Activated naive CD4-positive, alpha-beta T cell treated with anti-CD3 and anti-CD28 coated beads for 36 hours (primary cell): ENCODE results near the gene ZSWIM4. TPM values are rescaled to one million over a fixed set of nuclear protein-coding genes. Genes with fewer than 3 reads are reported as not detected.

Experiments used
- CTCF ChIA-PET: fragments of 350-600 bp; sonication (Branson Sonifier 250); formaldehyde crosslinking; loops from one replicate; lab custom pipeline; 2021; ENCODE audit warnings: antibody characterized with exemption; lab: Charles Lee
- DNase-seq: peaks from one replicate; pipeline ENCODE4 v3.0.0-alpha.2; 2020
- H3K27ac Mint-ChIP-seq: one replicate; pipeline ENCODE4 v1.8.0; 2021; ENCODE audit warnings: mild to moderate bottlenecking, mixed read lengths
- H3K27me3 Mint-ChIP-seq: one replicate; pipeline ENCODE4 v1.8.0; 2021; ENCODE audit warnings: low read depth, mixed read lengths
- H3K36me3 Mint-ChIP-seq: one replicate; pipeline ENCODE4 v1.8.0; 2021; ENCODE audit warnings: low read depth, mixed read lengths
- H3K4me1 Mint-ChIP-seq: one replicate; pipeline ENCODE4 v1.8.0; 2021; ENCODE audit warnings: low read depth, mixed read lengths
- H3K4me3 Mint-ChIP-seq: one replicate; pipeline ENCODE4 v1.8.0; 2021; ENCODE audit warnings: mild to moderate bottlenecking, moderate library complexity, mixed read lengths
- H3K9me3 Mint-ChIP-seq: one replicate; pipeline ENCODE4 v1.8.0; 2021; ENCODE audit warnings: mixed read lengths
- intact Hi-C: fragments of 100-400 bp; cut with micrococcal nuclease; formaldehyde crosslinking; loops from one replicate; pipeline ENCODE4 v1.15.1; 2023
- total RNA-seq, 2 experiments: library from RNA; stranded (reverse); gene quantifications; one replicate each; pipeline ENCODE4 v1.2.3, GENCODE V29; 2021

The ZSWIM4 gene
- total RNA-seq, 2 experiments from 2014 or later, result 6.7 to 7.1 TPM

- no peak for DNase-seq
- CTCF ChIA-PET, result no interaction called here
- H3K9me3 Mint-ChIP-seq, result no peaks in the 10 kb centered on the region
- peaks cover 57% of the 10 kb centered on the region for H3K4me1 Mint-ChIP-seq
- peak overlapping the region; percentile 99 for H3K27ac Mint-ChIP-seq
- H3K36me3 Mint-ChIP-seq, result peaks cover 39% of the 10 kb centered on the region
- H3K27me3 Mint-ChIP-seq, result no peaks in the 10 kb centered on the region
- peak overlapping the region; percentile 93 for H3K4me3 Mint-ChIP-seq
- intact Hi-C loops, result loop anchor here (10.0 kb wide), 1 partner anchor 1057 kb away; no protein-coding TSS in a partner anchor
These were observed 46.1 kb downstream of the ZSWIM4 start for GRCh38 chr19:13841086-13841961.

GRCh38 chr19:13841962-13842290 lies 46.7 kb downstream of the ZSWIM4 start:
- H3K9me3 Mint-ChIP-seq, result no peaks in the 10 kb centered on the region
- intact Hi-C loops, result loop anchor here (10.0 kb wide), 1 partner anchor 1057 kb away; no protein-coding TSS in a partner anchor

GRCh38 chr19:13842291-13843103 lies 47.3 kb downstream of the ZSWIM4 start:
- CTCF ChIA-PET, result no interaction called here
- Mint-ChIP-seq H3K36me3 (peaks cover 32% of the 10 kb centered on the region), H3K27ac (peak overlapping the region; percentile 99), H3K4me1 (peaks cover 52% of the 10 kb centered on the region), H3K4me3 (peak overlapping the region; percentile 93), H3K27me3 (no peaks in the 10 kb centered on the region), H3K9me3 (no peaks in the 10 kb centered on the region)
- DNase-seq, result peak; percentile 65
- intact Hi-C loops, result loop anchor here (10.0 kb wide), 1 partner anchor 1058 kb away; no protein-coding TSS in a partner anchor

More at GRCh38 chr19:13841962-13842290, 46.7 kb downstream of the ZSWIM4 start:
- H3K27ac Mint-ChIP-seq, result peak overlapping the region; percentile 99
- peaks cover 36% of the 10 kb centered on the region for H3K36me3 Mint-ChIP-seq
- peak overlapping the region; percentile 93 for H3K4me3 Mint-ChIP-seq
- CTCF ChIA-PET, result no interaction called here
- DNase-seq, result no peak
- no peaks in the 10 kb centered on the region for H3K27me3 Mint-ChIP-seq
- H3K4me1 Mint-ChIP-seq, result peaks cover 56% of the 10 kb centered on the region

GRCh38 chr19:13843104-13843921 lies 48.1 kb downstream of the ZSWIM4 start:
- peak overlapping the region; percentile 93 for H3K27ac Mint-ChIP-seq
- intact Hi-C loops, result loop anchor here (10.0 kb wide), 1 partner anchor 1059 kb away; no protein-coding TSS in a partner anchor
- H3K4me1 Mint-ChIP-seq, result peaks cover 48% of the 10 kb centered on the region
- no peak for DNase-seq
- H3K27me3 Mint-ChIP-seq, result no peaks in the 10 kb centered on the region
- no peaks in the 10 kb centered on the region for H3K9me3 Mint-ChIP-seq
- H3K36me3 Mint-ChIP-seq, result peaks cover 29% of the 10 kb centered on the region
- CTCF ChIA-PET, result no interaction called here
- H3K4me3 Mint-ChIP-seq, result peak overlapping the region; percentile 86

GRCh38 chr19:13844130-13844631 lies 48.9 kb downstream of the ZSWIM4 start:
- no peaks in the 10 kb centered on the region for H3K27me3 Mint-ChIP-seq
- peaks cover 21% of the 10 kb centered on the region for H3K36me3 Mint-ChIP-seq
- H3K4me1 Mint-ChIP-seq, result peaks cover 45% of the 10 kb centered on the region
- DNase-seq, result no peak
- H3K9me3 Mint-ChIP-seq, result no peaks in the 10 kb centered on the region
- CTCF ChIA-PET, result no interaction called here
- H3K27ac Mint-ChIP-seq, result peak overlapping the region; percentile 75
- intact Hi-C loops, result loop anchor here (10.0 kb wide), 1 partner anchor 1059 kb away; no protein-coding TSS in a partner anchor
- H3K4me3 Mint-ChIP-seq, result peak overlapping the region; percentile 86

GRCh38 chr19:13846557-13847406 lies 51.5 kb downstream of the ZSWIM4 start:
- peak; percentile 97 for DNase-seq
- H3K27me3 Mint-ChIP-seq, result no peaks in the 10 kb centered on the region
- H3K36me3 Mint-ChIP-seq, result peaks cover 4% of the 10 kb centered on the region
- H3K4me3 Mint-ChIP-seq, result peak overlapping the region; percentile 72
- H3K9me3 Mint-ChIP-seq, result no peaks in the 10 kb centered on the region
- peaks cover 52% of the 10 kb centered on the region for H3K4me1 Mint-ChIP-seq
- CTCF ChIA-PET, result interaction anchor here (0.8 to 2.9 kb wide), 4 partner anchors 9 to 15 kb away, joined by 3 to 9 read pairs (median 4); no protein-coding TSS in a partner anchor
- intact Hi-C loops, result loop anchor here (1.0 to 10.0 kb wide), 12 partner anchors 7 to 1062 kb away; partner anchors contain the start of genes ADGRE5, C19orf53 and ZSWIM4
- H3K27ac Mint-ChIP-seq, result peak overlapping the region; percentile 98

- Mint-ChIP-seq H3K4me3 (peak overlapping the region; percentile 72), H3K36me3 (no peaks in the 10 kb centered on the region), H3K27ac (peak overlapping the region; percentile 98), H3K9me3 (no peaks in the 10 kb centered on the region), H3K4me1 (peaks cover 52% of the 10 kb centered on the region), H3K27me3 (no peaks in the 10 kb centered on the region)
- DNase-seq, result peak; percentile 93
- CTCF ChIA-PET, result interaction anchor here (1.3 to 2.9 kb wide), 2 partner anchors 12 to 15 kb away, joined by 3 to 9 read pairs; no protein-coding TSS in a partner anchor
- intact Hi-C loops, result loop anchor here (1.0 to 10.0 kb wide), 11 partner anchors 8 to 1063 kb away; partner anchors contain the start of genes ADGRE5, C19orf53 and ZSWIM4
These were observed 52.4 kb downstream of the ZSWIM4 start for GRCh38 chr19:13847407-13848339.

- H3K9me3 Mint-ChIP-seq, result no peaks in the 10 kb centered on the region
- intact Hi-C loops, result loop anchor here (5.0 to 10.0 kb wide), 2 partner anchors 534 to 1064 kb away; partner anchors contain the start of gene ADGRE5
- CTCF ChIA-PET, result interaction anchor here (0.9 to 2.9 kb wide), 2 partner anchors 14 to 64 kb away, joined by 7 to 9 read pairs; no protein-coding TSS in a partner anchor
- H3K27me3 Mint-ChIP-seq, result no peaks in the 10 kb centered on the region
- peaks cover 48% of the 10 kb centered on the region for H3K4me1 Mint-ChIP-seq
- no peak overlapping the region for H3K4me3 Mint-ChIP-seq
- H3K36me3 Mint-ChIP-seq, result no peaks in the 10 kb centered on the region
- DNase-seq, result no peak
- H3K27ac Mint-ChIP-seq, result peak overlapping the region; percentile 56
These were observed 53.1 kb downstream of the ZSWIM4 start for GRCh38 chr19:13848340-13848677.

GRCh38 chr19:13848798-13849676 lies 53.8 kb downstream of the ZSWIM4 start:
- no peak for DNase-seq
- no peaks in the 10 kb centered on the region for H3K36me3 Mint-ChIP-seq
- CTCF ChIA-PET, result interaction anchor here (0.9 to 1.3 kb wide), 3 partner anchors 11 to 65 kb away, joined by 3 to 7 read pairs (median 3); no protein-coding TSS in a partner anchor

More at GRCh38 chr19:13848798-13849676, 53.8 kb downstream of the ZSWIM4 start:
- Mint-ChIP-seq H3K9me3 (no peaks in the 10 kb centered on the region), H3K4me1 (peaks cover 42% of the 10 kb centered on the region), H3K27ac (peak overlapping the region; percentile 15), H3K4me3 (peak overlapping the region; percentile 11), H3K27me3 (no peaks in the 10 kb centered on the region)
- intact Hi-C loops, result loop anchor here (5.0 to 10.0 kb wide), 2 partner anchors 533 to 1064 kb away; partner anchors contain the start of gene ADGRE5
